Body of pancreas (tissue), 4 donors: ENCODE data around the gene UBE4A. TPM values are rescaled to one million over a fixed set of nuclear protein-coding genes. Genes with fewer than 3 reads are reported as not detected.

Source experiments
- ATAC-seq: fragments of 150-250 bp; one replicate; pipeline ENCODE4 v1.9.1; 2016
- DNase-seq, 4 donors: peaks; one replicate each; pipeline ENCODE4 v3.0.0-alpha.2; 2019
- H3K27ac ChIP-seq, 4 donors: fragments of 200-600 bp; sonication (generic); 1 replicate in 3 of 4; 2 replicates in 1 of 4; pipeline versions ENCODE4 v1.5.1 to v1.6.1; 2016 to 2019; ENCODE audit warnings: mild to moderate bottlenecking in 1 of 4, mixed read lengths in 1 of 4, moderate library complexity in 1 of 4
- H3K27me3 ChIP-seq, 2 donors: fragments of 200-600 bp; sonication (generic); one replicate each; pipeline ENCODE4 v1.6.0; 2016; ENCODE audit warnings: mild to moderate bottlenecking in 1 of 2
- H3K36me3 ChIP-seq, 2 donors: fragments of 200-600 bp; sonication (generic); replicated peaks in 1 of 2; 2 replicates each; pipeline ENCODE4 v1.5.1; 2016; ENCODE audit warnings: low read depth in 2 of 2; ENCODE audit not compliant: insufficient read depth in 1 of 2
- H3K4me1 ChIP-seq: fragments of 200-600 bp; sonication (generic); one replicate; pipeline ENCODE4 v1.6.0; 2016
- H3K4me3 ChIP-seq, 2 donors: fragments of 200-600 bp; sonication (generic); 1 replicate in 1 of 2; 2 replicates in 1 of 2; pipeline ENCODE4 v1.5.1; 2016 to 2019
- H3K9me3 ChIP-seq, 3 donors: fragments of 200-600 bp; sonication (generic); 1 replicate in 2 of 3; 2 replicates in 1 of 3; pipeline ENCODE4 v1.5.1; 2016
- POLR2A ChIP-seq, 3 donors: fragments of 450-650 bp; IDR thresholded peaks; one replicate each; pipeline ENCODE4 v1.6.1; 2016; ENCODE audit warnings: antibody characterized with exemption in 3 of 3, mild to moderate bottlenecking in 2 of 3
- WGBS, 2 donors: methylation state at CpG; one replicate each; pipeline ENCODE4 v1.1.5; 2017; 5-methylcytosine and 5-hydroxymethylcytosine counted together
- intact Hi-C: fragments of 100-400 bp; cut with DNase I; formaldehyde crosslinking; loops from one replicate; pipeline ENCODE4 v1.15.1; 2023
- total RNA-seq, 2 donors: library from RNA; depleted of rRNA; stranded (reverse); fragments of >200 nt; gene quantifications; one replicate each; pipeline ENCODE4 v1.1.0, GENCODE V29; 2016
- TF ChIP-seq, protein P1 (sequence below), 7 experiments: fragments of 450-650 bp in 4 of 7; fragments of 200-600 bp in 3 of 7; sonication (generic) in 3 of 7; IDR thresholded peaks; one replicate each; pipeline ENCODE4 v1.5.1; 2016 to 2019; ENCODE audit warnings: antibody characterized with exemption in 7 of 7

Gene UBE4A
- total RNA-seq, 2 donors from 2014 or later, result 29.6 to 31.3 TPM

DNA sequence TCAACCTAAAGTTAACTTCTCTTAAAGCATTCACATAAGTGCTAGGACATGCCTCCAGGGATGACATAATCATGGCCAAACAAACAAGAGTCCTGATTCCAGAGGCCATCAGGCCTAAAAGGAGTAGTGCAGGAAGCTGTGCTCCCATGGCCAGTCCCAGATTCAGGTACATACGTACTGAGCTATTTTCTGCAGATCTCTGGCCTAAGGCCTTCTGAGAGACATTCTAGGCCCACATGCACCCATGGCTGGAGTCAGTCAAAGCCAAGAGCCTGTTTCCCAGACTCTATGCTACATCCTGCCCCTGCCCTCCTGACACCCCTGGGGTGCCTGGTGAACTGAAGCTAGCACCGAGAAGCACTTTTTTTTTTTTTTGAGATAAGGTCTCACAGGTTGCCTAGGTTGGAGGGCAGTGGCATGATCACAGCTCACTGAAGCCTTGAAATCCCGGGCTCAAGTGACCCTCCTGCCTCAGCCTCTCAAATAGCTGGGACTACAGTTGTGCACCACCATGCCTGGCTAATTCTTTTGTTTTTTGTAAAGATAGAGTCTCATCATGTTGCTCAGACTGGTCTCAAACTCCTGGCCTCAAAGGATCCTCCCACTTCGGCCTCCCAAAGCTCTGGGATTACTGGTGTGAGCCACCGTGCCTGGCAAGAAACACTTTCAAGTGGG is 17.4 kb upstream of the UBE4A start:
- Histone ChIP-seq H3K9me3 (no peaks in the 10 kb centered on the region), H3K27ac (no peak overlapping the region), H3K27me3 (no peaks in the 10 kb centered on the region), H3K4me1 (no peaks in the 10 kb centered on the region), H3K4me3 (no peak overlapping the region), H3K36me3 (no peaks in the 10 kb centered on the region)
- no peak for ATAC-seq
- no peak for DNase-seq
- WGBS, 2 donors, result 73 to 75% methylated on average over 4 to 5 of the region's 5 CpGs
- intact Hi-C loops, result no loop called here
- TF ChIP-seq POLR2A (IDR thresholded peaks at IDR 0.05), result no peak
- TF ChIP-seq, protein P1, sequence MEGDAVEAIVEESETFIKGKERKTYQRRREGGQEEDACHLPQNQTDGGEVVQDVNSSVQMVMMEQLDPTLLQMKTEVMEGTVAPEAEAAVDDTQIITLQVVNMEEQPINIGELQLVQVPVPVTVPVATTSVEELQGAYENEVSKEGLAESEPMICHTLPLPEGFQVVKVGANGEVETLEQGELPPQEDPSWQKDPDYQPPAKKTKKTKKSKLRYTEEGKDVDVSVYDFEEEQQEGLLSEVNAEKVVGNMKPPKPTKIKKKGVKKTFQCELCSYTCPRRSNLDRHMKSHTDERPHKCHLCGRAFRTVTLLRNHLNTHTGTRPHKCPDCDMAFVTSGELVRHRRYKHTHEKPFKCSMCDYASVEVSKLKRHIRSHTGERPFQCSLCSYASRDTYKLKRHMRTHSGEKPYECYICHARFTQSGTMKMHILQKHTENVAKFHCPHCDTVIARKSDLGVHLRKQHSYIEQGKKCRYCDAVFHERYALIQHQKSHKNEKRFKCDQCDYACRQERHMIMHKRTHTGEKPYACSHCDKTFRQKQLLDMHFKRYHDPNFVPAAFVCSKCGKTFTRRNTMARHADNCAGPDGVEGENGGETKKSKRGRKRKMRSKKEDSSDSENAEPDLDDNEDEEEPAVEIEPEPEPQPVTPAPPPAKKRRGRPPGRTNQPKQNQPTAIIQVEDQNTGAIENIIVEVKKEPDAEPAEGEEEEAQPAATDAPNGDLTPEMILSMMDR (IDR thresholded peaks at IDR 0.05), result no peak

DNA sequence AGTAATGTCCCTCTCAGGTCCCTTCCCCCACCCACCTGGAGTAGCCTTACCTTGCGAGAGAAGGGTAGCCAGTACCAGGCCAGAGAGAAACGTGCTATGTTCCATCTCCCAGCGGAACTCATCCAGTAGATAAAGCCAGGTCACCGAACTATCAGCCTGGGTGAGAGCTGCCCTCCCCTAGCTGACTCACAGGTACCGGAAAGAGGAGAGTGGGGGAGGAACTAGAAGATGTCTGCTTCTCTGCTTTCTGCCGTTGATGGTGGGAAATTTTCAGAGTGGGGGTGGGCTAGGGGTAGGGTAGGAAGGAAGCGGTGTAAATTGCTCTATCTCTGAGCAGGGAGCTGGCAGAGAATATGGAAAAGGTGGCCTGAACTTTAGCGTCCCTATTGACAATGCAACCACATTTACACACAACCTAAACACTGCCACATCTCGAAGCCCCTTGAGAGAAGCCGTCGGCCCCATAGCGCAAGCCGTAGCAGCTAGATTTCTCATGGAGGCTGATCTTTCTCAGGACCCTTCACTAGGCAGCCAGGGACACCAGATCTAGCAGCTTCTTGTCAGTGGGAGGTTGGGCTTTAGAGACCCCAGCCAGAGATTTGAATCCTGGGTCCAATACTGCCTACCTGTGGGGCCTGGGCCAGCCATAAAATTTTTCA is 16.8 kb upstream of the UBE4A start, which contains the start of gene CD3D:
TSS of gene CD3D (minus strand) at position 203 of the 659 bp plus-strand sequence. CDS start at position 105, 98 bp downstream.
- no peak for DNase-seq
- no peak for ATAC-seq
- H3K4me3 ChIP-seq, result no peak within 1 kb of the TSS
- no peaks in the 10 kb centered on the region for H3K27me3 ChIP-seq
- no peak within 1 kb of the TSS for H3K27ac ChIP-seq
- no peak for TF ChIP-seq POLR2A (IDR thresholded peaks at IDR 0.05)
- TF ChIP-seq, protein P1 (IDR thresholded peaks at IDR 0.05), result no peak
- 78 to 80% methylated on average over 12 to 13 of the region's 13 CpGs for whole genome bisulfite sequencing, 2 donors
- intact Hi-C loops, result no loop called here
- no peaks in the 10 kb centered on the region for H3K4me1 ChIP-seq
- H3K9me3 ChIP-seq, result no peaks in the 10 kb centered on the region
- no peaks in the 10 kb centered on the region for H3K36me3 ChIP-seq

DNA sequence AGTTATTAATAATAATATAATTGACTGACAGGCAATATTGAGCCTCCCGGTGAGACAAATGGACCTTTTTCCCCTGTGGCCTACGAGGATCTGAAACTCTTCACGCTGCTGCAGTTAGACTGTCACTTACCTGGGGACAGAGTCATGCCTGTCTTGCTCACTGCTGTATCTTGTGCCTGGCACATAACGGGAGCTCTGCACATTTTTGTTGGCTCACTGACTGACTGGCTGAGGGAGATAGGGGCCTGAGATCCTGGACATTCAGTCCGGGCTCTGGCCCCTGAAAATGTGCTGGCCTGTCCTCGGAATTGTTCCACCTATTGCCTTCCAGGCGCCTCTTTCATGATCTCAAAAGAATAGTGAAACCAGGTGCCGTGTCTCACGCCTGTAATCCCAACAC is 16.2 kb upstream of the UBE4A start:
- no peaks in the 10 kb centered on the region for H3K36me3 ChIP-seq
- H3K27ac ChIP-seq, result no peak overlapping the region
- TF ChIP-seq POLR2A (IDR thresholded peaks at IDR 0.05), result no peak
- TF ChIP-seq, protein P1 (IDR thresholded peaks at IDR 0.05), result no peak
- intact Hi-C loops, result no loop called here
- H3K4me3 ChIP-seq, result no peak overlapping the region
- no peaks in the 10 kb centered on the region for H3K9me3 ChIP-seq
- DNase-seq (no peak), ATAC-seq (no peak)
- H3K4me1 ChIP-seq, result no peaks in the 10 kb centered on the region
- 59 to 77% methylated on average over 8 to 9 of the region's 9 CpGs for WGBS, 2 donors
- H3K27me3 ChIP-seq, result no peaks in the 10 kb centered on the region

DNA sequence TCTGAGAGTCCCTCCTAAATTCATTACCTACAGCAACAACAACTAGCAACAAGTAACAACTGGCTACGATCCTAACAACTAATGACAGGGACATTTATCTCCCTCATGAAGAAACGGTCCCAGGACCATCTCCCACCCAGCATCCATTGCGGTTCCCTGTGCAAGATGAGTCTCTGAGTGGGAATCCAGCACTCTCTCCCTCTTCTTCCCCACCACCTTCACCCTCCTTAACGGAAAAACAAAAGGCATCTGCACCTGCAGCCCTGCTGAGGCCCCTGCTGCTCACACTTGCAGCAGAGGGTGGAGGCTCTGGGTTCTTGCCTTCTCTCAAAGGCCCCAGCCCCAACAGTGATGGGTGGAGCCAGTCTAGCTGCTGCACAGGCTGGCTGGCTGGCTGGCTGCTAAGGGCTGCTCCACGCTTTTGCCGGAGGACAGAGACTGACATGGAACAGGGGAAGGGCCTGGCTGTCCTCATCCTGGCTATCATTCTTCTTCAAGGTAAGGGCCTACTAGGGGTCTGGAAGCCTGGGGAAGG is 15.4 kb upstream of the UBE4A start, which contains the start of gene CD3G:
TSS of gene CD3G (plus strand) at position 364 of the 535 bp plus-strand sequence. CDS start at position 444, 80 bp downstream.
- Histone ChIP-seq H3K9me3 (no peaks in the 10 kb centered on the region), H3K4me1 (no peaks in the 10 kb centered on the region), H3K36me3 (no peaks in the 10 kb centered on the region), H3K4me3 (no peak within 1 kb of the TSS), H3K27ac (no peak within 1 kb of the TSS), H3K27me3 (no peaks in the 10 kb centered on the region)
- no peak for ATAC-seq
- intact Hi-C loops, result no loop called here
- 73 to 80% methylated on average over 5 to 6 of the region's 6 CpGs for WGBS, 2 donors
- no peak for DNase-seq
- TF ChIP-seq, protein P1 (IDR thresholded peaks at IDR 0.05), result no peak
